ENCODE results near the gene DTNB.

DNA sequence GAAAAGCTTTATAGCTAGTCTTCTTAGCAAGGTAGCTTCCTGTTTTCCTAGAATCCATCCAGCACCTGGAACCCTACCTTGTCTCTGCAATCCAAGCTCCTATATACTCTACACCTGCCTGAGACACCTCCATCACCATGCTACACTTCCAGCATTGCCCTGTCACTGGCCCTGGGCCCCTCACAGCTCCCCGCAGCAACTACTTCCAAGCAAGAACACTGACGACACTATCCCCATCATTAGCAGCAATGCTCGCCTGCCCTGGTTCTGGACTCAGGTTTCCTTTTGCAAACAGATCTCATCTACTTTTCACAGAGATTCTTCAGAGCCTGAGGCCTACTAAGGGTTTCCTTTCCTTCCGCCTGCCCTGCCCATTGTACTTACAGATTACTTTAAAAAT is 121.1 kb downstream of the DTNB start:
- TF ChIP-seq, protein P1, sequence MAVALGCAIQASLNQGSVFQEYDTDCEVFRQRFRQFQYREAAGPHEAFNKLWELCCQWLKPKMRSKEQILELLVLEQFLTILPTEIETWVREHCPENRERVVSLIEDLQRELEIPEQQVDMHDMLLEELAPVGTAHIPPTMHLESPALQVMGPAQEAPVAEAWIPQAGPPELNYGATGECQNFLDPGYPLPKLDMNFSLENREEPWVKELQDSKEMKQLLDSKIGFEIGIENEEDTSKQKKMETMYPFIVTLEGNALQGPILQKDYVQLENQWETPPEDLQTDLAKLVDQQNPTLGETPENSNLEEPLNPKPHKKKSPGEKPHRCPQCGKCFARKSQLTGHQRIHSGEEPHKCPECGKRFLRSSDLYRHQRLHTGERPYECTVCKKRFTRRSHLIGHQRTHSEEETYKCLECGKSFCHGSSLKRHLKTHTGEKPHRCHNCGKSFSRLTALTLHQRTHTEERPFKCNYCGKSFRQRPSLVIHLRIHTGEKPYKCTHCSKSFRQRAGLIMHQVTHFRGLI (tag by site-specific recombination; IDR thresholded peaks at IDR 0.05), result no peak
- TF ChIP-seq ZNF404 (tag by site-specific recombination; IDR thresholded peaks at IDR 0.05) (no peak), ZNF274 (IDR thresholded peaks at IDR 0.05; ENCODE audit: low read length) (no peak), ZNF274 (tag by site-specific recombination; IDR thresholded peaks at IDR 0.05; ENCODE audit: borderline replicate concordance) (no peak), ZEB2 (tag by site-specific recombination; IDR thresholded peaks at IDR 0.05) (no peak), ZBTB20 (tag by site-specific recombination; IDR thresholded peaks at IDR 0.05) (no peak), ZNF561 (tag by site-specific recombination; IDR thresholded peaks at IDR 0.05; ENCODE audit: borderline replicate concordance) (no peak), ZNF830 (tag by site-specific recombination; IDR thresholded peaks at IDR 0.05; ENCODE audit: low read depth) (no peak), SP2 (tag by site-specific recombination; IDR thresholded peaks at IDR 0.05) (no peak), ZNF501 (tag by site-specific recombination; IDR thresholded peaks at IDR 0.05) (no peak), ZNF24 (tag by site-specific recombination; IDR thresholded peaks at IDR 0.05) (no peak)
- TF ChIP-seq, protein P2, sequence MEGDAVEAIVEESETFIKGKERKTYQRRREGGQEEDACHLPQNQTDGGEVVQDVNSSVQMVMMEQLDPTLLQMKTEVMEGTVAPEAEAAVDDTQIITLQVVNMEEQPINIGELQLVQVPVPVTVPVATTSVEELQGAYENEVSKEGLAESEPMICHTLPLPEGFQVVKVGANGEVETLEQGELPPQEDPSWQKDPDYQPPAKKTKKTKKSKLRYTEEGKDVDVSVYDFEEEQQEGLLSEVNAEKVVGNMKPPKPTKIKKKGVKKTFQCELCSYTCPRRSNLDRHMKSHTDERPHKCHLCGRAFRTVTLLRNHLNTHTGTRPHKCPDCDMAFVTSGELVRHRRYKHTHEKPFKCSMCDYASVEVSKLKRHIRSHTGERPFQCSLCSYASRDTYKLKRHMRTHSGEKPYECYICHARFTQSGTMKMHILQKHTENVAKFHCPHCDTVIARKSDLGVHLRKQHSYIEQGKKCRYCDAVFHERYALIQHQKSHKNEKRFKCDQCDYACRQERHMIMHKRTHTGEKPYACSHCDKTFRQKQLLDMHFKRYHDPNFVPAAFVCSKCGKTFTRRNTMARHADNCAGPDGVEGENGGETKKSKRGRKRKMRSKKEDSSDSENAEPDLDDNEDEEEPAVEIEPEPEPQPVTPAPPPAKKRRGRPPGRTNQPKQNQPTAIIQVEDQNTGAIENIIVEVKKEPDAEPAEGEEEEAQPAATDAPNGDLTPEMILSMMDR (tag by site-specific recombination; IDR thresholded peaks at IDR 0.05), result no peak
- TF ChIP-seq, protein P3, sequence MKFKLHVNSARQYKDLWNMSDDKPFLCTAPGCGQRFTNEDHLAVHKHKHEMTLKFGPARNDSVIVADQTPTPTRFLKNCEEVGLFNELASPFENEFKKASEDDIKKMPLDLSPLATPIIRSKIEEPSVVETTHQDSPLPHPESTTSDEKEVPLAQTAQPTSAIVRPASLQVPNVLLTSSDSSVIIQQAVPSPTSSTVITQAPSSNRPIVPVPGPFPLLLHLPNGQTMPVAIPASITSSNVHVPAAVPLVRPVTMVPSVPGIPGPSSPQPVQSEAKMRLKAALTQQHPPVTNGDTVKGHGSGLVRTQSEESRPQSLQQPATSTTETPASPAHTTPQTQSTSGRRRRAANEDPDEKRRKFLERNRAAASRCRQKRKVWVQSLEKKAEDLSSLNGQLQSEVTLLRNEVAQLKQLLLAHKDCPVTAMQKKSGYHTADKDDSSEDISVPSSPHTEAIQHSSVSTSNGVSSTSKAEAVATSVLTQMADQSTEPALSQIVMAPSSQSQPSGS (tag by site-specific recombination; IDR thresholded peaks at IDR 0.05; ENCODE audit: low read depth), result no peak
- TF ChIP-seq, protein P4, sequence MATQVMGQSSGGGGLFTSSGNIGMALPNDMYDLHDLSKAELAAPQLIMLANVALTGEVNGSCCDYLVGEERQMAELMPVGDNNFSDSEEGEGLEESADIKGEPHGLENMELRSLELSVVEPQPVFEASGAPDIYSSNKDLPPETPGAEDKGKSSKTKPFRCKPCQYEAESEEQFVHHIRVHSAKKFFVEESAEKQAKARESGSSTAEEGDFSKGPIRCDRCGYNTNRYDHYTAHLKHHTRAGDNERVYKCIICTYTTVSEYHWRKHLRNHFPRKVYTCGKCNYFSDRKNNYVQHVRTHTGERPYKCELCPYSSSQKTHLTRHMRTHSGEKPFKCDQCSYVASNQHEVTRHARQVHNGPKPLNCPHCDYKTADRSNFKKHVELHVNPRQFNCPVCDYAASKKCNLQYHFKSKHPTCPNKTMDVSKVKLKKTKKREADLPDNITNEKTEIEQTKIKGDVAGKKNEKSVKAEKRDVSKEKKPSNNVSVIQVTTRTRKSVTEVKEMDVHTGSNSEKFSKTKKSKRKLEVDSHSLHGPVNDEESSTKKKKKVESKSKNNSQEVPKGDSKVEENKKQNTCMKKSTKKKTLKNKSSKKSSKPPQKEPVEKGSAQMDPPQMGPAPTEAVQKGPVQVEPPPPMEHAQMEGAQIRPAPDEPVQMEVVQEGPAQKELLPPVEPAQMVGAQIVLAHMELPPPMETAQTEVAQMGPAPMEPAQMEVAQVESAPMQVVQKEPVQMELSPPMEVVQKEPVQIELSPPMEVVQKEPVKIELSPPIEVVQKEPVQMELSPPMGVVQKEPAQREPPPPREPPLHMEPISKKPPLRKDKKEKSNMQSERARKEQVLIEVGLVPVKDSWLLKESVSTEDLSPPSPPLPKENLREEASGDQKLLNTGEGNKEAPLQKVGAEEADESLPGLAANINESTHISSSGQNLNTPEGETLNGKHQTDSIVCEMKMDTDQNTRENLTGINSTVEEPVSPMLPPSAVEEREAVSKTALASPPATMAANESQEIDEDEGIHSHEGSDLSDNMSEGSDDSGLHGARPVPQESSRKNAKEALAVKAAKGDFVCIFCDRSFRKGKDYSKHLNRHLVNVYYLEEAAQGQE (tag by site-specific recombination; IDR thresholded peaks at IDR 0.05), result no peak
- TF ChIP-seq, protein P5, sequence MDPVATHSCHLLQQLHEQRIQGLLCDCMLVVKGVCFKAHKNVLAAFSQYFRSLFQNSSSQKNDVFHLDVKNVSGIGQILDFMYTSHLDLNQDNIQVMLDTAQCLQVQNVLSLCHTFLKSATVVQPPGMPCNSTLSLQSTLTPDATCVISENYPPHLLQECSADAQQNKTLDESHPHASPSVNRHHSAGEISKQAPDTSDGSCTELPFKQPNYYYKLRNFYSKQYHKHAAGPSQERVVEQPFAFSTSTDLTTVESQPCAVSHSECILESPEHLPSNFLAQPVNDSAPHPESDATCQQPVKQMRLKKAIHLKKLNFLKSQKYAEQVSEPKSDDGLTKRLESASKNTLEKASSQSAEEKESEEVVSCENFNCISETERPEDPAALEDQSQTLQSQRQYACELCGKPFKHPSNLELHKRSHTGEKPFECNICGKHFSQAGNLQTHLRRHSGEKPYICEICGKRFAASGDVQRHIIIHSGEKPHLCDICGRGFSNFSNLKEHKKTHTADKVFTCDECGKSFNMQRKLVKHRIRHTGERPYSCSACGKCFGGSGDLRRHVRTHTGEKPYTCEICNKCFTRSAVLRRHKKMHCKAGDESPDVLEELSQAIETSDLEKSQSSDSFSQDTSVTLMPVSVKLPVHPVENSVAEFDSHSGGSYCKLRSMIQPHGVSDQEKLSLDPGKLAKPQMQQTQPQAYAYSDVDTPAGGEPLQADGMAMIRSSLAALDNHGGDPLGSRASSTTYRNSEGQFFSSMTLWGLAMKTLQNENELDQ (tag by site-specific recombination; IDR thresholded peaks at IDR 0.05; ENCODE audit: low read depth), result no peak
